NB4 (cell line): ENCODE measurements around the gene MET.

Experiments
- DNase-seq: peaks from one replicate; pipeline ENCODE4 v3.0.0; 2010; ENCODE audit warnings: low read depth
- H3K4me3 ChIP-seq: one replicate; pipeline ENCODE4 v1.5.1; 2011; ENCODE audit warnings: mild to moderate bottlenecking, low read depth, low read length, moderate library complexity
- CTCF ChIP-seq: IDR thresholded peaks from one replicate; pipeline ENCODE4 v1.5.1; 2012; ENCODE audit warnings: low read depth, low read length
- MAX ChIP-seq: IDR thresholded peaks from 2 replicates; pipeline ENCODE4 v1.6.1; 2011; ENCODE audit warnings: low read depth, low read length
- MYC ChIP-seq: IDR thresholded peaks from 2 replicates; pipeline ENCODE4 v1.6.1; 2011; ENCODE audit warnings: low read depth, low read length
- POLR2A ChIP-seq: IDR thresholded peaks from 2 replicates; pipeline ENCODE4 v1.6.1; 2011; ENCODE audit warnings: mild to moderate bottlenecking; ENCODE audit not compliant: insufficient read length; ENCODE audit errors: extremely low read depth

The MET gene

GRCh38 chr7:116644628-116645027 lies 27.4 kb upstream of the MET start:
- no peak overlapping the region for H3K4me3 ChIP-seq
- no peak for DNase-seq
- TF ChIP-seq POLR2A = no peak
- TF ChIP-seq CTCF = no peak
- TF ChIP-seq MYC = no peak
- no peak for TF ChIP-seq MAX

GRCh38 chr7:116647290-116647689 lies 24.7 kb upstream of the MET start:
- no peak overlapping the region for H3K4me3 ChIP-seq
- no peak for DNase-seq
- TF ChIP-seq MAX = no peak
- TF ChIP-seq POLR2A = no peak
- no peak for TF ChIP-seq MYC
- TF ChIP-seq CTCF = no peak

- H3K4me3 ChIP-seq = no peak overlapping the region
- DNase-seq = no peak
- no peak for TF ChIP-seq POLR2A
- TF ChIP-seq MAX = no peak
- no peak for TF ChIP-seq CTCF
- TF ChIP-seq MYC = no peak
These were observed 24.1 kb upstream of the MET start for GRCh38 chr7:116647861-116648260.

- H3K4me3 ChIP-seq = no peak overlapping the region
- no peak for DNase-seq
- TF ChIP-seq CTCF = no peak
- TF ChIP-seq MYC = no peak
- TF ChIP-seq MAX = no peak
- no peak for TF ChIP-seq POLR2A
These were observed 21.6 kb upstream of the MET start for GRCh38 chr7:116650436-116650835.

GRCh38 chr7:116652793-116653192 lies 19.2 kb upstream of the MET start:
- TF ChIP-seq MYC (no peak), CTCF (no peak), POLR2A (no peak), MAX (no peak)
- DNase-seq = no peak
- H3K4me3 ChIP-seq = no peak overlapping the region

- TF ChIP-seq POLR2A (no peak), MAX (no peak), CTCF (no peak), MYC (no peak)
- DNase-seq = no peak
- no peak overlapping the region for H3K4me3 ChIP-seq
These were observed 18.8 kb upstream of the MET start for GRCh38 chr7:116653204-116653603.
